ENCODE data around the gene MCRIP1.

Gene MCRIP1

GRCh38 chr17:81860756-81861568, 27.9 kb upstream of the MCRIP1 start:
- DNase-seq = peak; percentile 100

GRCh38 chr17:81859906-81860755, 27.0 kb upstream of the MCRIP1 start, which contains the start of gene P4HB:
Gene P4HB, minus strand, starts transcription at chr17:81860535. Its CDS starts 64 bp downstream, at chr17:81860471.
- DNase-seq = no peak

- DNase-seq = no peak
These were observed 26.1 kb upstream of the MCRIP1 start for GRCh38 chr17:81858967-81859905.

GRCh38 chr17:81858170-81858966, 25.3 kb upstream of the MCRIP1 start:
- DNase-seq = no peak

GRCh38 chr17:81854974-81855774, 22.1 kb upstream of the MCRIP1 start:
- no peak for DNase-seq

- no peak for DNase-seq
These were observed 19.1 kb upstream of the MCRIP1 start for GRCh38 chr17:81852237-81852636.

- DNase-seq = no peak
These were observed 18.3 kb upstream of the MCRIP1 start for GRCh38 chr17:81851423-81851822.

- no peak for DNase-seq
These were observed 16.4 kb upstream of the MCRIP1 start for GRCh38 chr17:81849457-81849856.

- DNase-seq = no peak
These were observed 13.9 kb upstream of the MCRIP1 start for GRCh38 chr17:81846743-81847689.

GRCh38 chr17:81845881-81846742, 13.0 kb upstream of the MCRIP1 start:
- no peak for DNase-seq

GRCh38 chr17:81845361-81845760, 12.3 kb upstream of the MCRIP1 start:
- DNase-seq = no peak

- DNase-seq = no peak
These were observed 11.8 kb upstream of the MCRIP1 start for GRCh38 chr17:81844887-81845286.

GRCh38 chr17:81844327-81844851, 11.3 kb upstream of the MCRIP1 start:
- no peak for DNase-seq

GRCh38 chr17:81843713-81844326, 10.7 kb upstream of the MCRIP1 start:
- DNase-seq = no peak

GRCh38 chr17:81842725-81843504, 9.8 kb upstream of the MCRIP1 start:
- DNase-seq = no peak

GRCh38 chr17:81842378-81842724, 9.3 kb upstream of the MCRIP1 start:
- no peak for DNase-seq

- DNase-seq = no peak
These were observed 8.8 kb upstream of the MCRIP1 start for GRCh38 chr17:81841866-81842265.
